ENCODE results near the gene FLT1. TPM values are rescaled to one million over a fixed set of nuclear protein-coding genes. Genes with fewer than 3 reads are reported as not detected.

Gene FLT1
- polyA plus RNA-seq, 1 donor (not counting 4 experiments of a cell fraction or from before 2014, with no cell fraction given), result 0.01 TPM

DNA sequence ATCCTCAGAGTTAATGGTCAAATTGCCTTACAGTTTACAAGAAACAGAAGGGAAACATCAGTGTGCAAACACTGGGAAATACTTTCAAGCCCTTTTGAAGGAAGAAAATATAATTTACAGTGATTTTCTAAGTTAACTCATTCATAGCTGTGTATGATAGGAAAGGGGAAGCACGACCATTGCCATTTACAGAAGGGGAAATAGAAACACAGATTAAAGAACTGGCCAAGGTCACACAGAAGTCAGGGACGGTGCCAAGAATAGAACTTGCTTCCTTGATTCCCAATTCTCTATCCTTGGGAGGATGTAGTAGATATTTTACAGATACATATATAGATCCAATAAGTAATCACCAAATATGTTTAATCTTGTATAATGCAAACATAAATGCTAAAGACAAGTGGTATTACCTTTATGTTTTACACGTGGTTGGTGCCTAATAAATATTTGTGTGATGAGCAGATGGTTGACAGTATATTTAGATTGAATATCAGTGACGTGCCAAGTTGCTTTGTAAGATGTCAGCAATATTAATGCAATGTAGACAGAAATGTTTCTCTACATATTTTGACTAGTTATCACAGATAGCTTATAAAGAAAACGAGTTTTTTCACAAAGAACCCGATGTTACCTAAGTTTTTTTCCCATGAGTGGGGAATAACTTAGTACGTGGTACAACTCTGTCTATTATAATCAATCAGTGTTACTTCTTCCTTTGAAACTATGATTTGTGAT lies 73.1 kb downstream of the FLT1 start:
- Histone ChIP-seq H3K27ac (ENCODE audit: control insufficient read depth, insufficient read depth, low read length) (no peak overlapping the region), H3K9me1 (ENCODE audit: control insufficient read depth, extremely low read depth, insufficient read depth, low read length) (no peaks in the 10 kb centered on the region), H3K4me3 (ENCODE audit: control insufficient read depth in 2 of 3, extremely low read depth in 1 of 3, insufficient read depth in 2 of 3, low read depth in 1 of 3, low read length in 3 of 3) (no peak overlapping the region), H3K9ac (ENCODE audit: control insufficient read depth, extremely low read depth, insufficient read depth, low read length) (no peak overlapping the region), H3K9me3 (ENCODE audit: control insufficient read depth, low read depth, low read length) (no peaks in the 10 kb centered on the region), H4K20me1 (ENCODE audit: control insufficient read depth, extremely low read depth, insufficient read depth, low read length) (no peaks in the 10 kb centered on the region), H2AFZ (ENCODE audit: control insufficient read depth, low read length) (no peak overlapping the region), H3K4me2 (ENCODE audit: control insufficient read depth, extremely low read depth, insufficient read depth, low read depth, low read length) (no peak overlapping the region), H3K27me3 (ENCODE audit: control insufficient read depth, extremely low read depth, insufficient read depth, low read length) (no peaks in the 10 kb centered on the region), H3K36me3 (ENCODE audit: control insufficient read depth in 2 of 2, extremely low read depth in 1 of 2, insufficient read depth in 2 of 2, low read length in 2 of 2) (no peaks in the 10 kb centered on the region), H3K79me2 (ENCODE audit: control insufficient read depth, insufficient read depth, low read length) (no peaks in the 10 kb centered on the region), H3K4me1 (ENCODE audit: control insufficient read depth, extremely low read depth, insufficient read depth, low read length) (no peaks in the 10 kb centered on the region)
- no peak for DNase-seq (ENCODE audit: low read depth, low spot score)
- TF ChIP-seq EZH2 (IDR thresholded peaks at IDR 0.05; ENCODE audit: low read length), result no peak
- TF ChIP-seq, protein P1, sequence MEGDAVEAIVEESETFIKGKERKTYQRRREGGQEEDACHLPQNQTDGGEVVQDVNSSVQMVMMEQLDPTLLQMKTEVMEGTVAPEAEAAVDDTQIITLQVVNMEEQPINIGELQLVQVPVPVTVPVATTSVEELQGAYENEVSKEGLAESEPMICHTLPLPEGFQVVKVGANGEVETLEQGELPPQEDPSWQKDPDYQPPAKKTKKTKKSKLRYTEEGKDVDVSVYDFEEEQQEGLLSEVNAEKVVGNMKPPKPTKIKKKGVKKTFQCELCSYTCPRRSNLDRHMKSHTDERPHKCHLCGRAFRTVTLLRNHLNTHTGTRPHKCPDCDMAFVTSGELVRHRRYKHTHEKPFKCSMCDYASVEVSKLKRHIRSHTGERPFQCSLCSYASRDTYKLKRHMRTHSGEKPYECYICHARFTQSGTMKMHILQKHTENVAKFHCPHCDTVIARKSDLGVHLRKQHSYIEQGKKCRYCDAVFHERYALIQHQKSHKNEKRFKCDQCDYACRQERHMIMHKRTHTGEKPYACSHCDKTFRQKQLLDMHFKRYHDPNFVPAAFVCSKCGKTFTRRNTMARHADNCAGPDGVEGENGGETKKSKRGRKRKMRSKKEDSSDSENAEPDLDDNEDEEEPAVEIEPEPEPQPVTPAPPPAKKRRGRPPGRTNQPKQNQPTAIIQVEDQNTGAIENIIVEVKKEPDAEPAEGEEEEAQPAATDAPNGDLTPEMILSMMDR (optimal IDR thresholded peaks at IDR 0.05 in 1 of 3, IDR thresholded peaks at IDR 0.05 in 1 of 3, conservative IDR thresholded peaks at IDR 0.05 in 1 of 3; ENCODE audit: extremely low read depth in 1 of 3, insufficient read depth in 2 of 3, low read length in 3 of 3), result no peak
- dilution Hi-C loops (cut with MboI; ENCODE audit: extremely low pct_ligation_motif_present, low sequenced_read_pairs), result no loop called here
- no peak for FAIRE-seq

DNA sequence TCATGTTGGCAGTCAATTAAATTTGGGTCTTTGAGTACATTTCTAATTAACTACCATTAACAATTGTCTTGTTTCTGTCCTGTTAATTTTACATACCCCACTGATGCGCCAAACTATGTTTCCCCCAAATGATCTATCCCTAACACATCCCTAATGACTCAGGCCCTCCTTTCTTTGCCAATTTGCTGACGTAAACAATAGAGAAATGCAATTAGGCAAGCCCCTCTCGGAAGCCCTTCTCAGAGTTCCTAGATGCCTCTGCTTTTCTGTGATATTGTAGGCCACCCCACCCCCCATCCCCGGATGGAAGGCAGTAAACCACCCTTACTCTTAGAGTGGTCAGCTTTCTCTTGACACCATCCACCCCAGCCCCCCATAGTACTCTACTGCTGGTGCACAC lies 74.2 kb downstream of the FLT1 start:
- Histone ChIP-seq H4K20me1 (ENCODE audit: control insufficient read depth, extremely low read depth, insufficient read depth, low read length) (no peaks in the 10 kb centered on the region), H3K36me3 (ENCODE audit: control insufficient read depth in 2 of 2, extremely low read depth in 1 of 2, insufficient read depth in 2 of 2, low read length in 2 of 2) (no peaks in the 10 kb centered on the region), H3K4me2 (ENCODE audit: control insufficient read depth, extremely low read depth, insufficient read depth, low read depth, low read length) (no peak overlapping the region), H3K4me1 (ENCODE audit: control insufficient read depth, extremely low read depth, insufficient read depth, low read length) (no peaks in the 10 kb centered on the region), H3K27me3 (ENCODE audit: control insufficient read depth, extremely low read depth, insufficient read depth, low read length) (no peaks in the 10 kb centered on the region), H3K9me3 (ENCODE audit: control insufficient read depth, low read depth, low read length) (no peaks in the 10 kb centered on the region), H3K79me2 (ENCODE audit: control insufficient read depth, insufficient read depth, low read length) (no peaks in the 10 kb centered on the region), H2AFZ (ENCODE audit: control insufficient read depth, low read length) (no peak overlapping the region), H3K9me1 (ENCODE audit: control insufficient read depth, extremely low read depth, insufficient read depth, low read length) (no peaks in the 10 kb centered on the region), H3K9ac (ENCODE audit: control insufficient read depth, extremely low read depth, insufficient read depth, low read length) (no peak overlapping the region), H3K4me3 (ENCODE audit: control insufficient read depth in 2 of 3, extremely low read depth in 1 of 3, insufficient read depth in 2 of 3, low read depth in 1 of 3, low read length in 3 of 3) (no peak overlapping the region), H3K27ac (ENCODE audit: control insufficient read depth, insufficient read depth, low read length) (no peak overlapping the region)
- DNase-seq (ENCODE audit: low read depth, low spot score) (no peak), FAIRE-seq (no peak)
- dilution Hi-C loops (cut with MboI; ENCODE audit: extremely low pct_ligation_motif_present, low sequenced_read_pairs), result no loop called here
- TF ChIP-seq, protein P1 (optimal IDR thresholded peaks at IDR 0.05 in 1 of 3, IDR thresholded peaks at IDR 0.05 in 1 of 3, conservative IDR thresholded peaks at IDR 0.05 in 1 of 3; ENCODE audit: extremely low read depth in 1 of 3, insufficient read depth in 2 of 3, low read length in 3 of 3), result no peak
- no peak for TF ChIP-seq EZH2 (IDR thresholded peaks at IDR 0.05; ENCODE audit: low read length)
